Activated T-cell treated with anti-CD3 and anti-CD28 coated beads, Interleukin-2, amount 50 U/mL, for 1 hour (primary cell): Measurements from ENCODE around the gene ALPG.
"Not testable (repeated sequence)": the region's sequence is repeated elsewhere in the genome, so short reads cannot be mapped to it uniquely, and the experiment has no call there.

ENCODE experiments used
- DNase-seq: peaks from one replicate; pipeline ENCODE4 v3.0.0-alpha.2; 2020

The ALPG gene

GRCh38 chr2:232398293-232399034, 8.2 kb upstream of the ALPG start:
- no peak for DNase-seq

GRCh38 chr2:232400256-232401015, 6.2 kb upstream of the ALPG start:
- no peak for DNase-seq

DNA sequence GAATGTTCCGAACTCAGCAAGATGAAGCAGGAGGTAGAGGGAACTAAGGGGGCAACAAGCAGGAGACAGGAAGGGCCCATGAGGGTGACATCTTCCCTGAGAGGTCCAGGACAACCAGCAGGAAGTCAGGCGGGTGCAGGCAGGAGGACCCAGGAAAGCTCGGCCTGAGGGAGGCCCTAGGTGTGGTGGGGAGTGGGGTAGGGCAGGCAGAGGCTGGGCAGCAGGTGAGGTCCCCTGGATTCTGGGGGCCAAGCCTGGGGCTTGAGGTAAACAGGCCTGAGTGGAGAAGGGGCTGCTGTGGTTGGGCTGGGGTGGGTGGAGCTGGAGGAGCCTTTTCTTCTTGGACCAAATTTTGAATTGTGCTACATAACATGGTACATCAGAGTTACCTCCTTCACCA, 4.1 kb upstream of the ALPG start:
- DNase-seq: no peak

GRCh38 chr2:232405943-232406510, 617 bp upstream of the ALPG start:
- DNase-seq: no peak

DNA sequence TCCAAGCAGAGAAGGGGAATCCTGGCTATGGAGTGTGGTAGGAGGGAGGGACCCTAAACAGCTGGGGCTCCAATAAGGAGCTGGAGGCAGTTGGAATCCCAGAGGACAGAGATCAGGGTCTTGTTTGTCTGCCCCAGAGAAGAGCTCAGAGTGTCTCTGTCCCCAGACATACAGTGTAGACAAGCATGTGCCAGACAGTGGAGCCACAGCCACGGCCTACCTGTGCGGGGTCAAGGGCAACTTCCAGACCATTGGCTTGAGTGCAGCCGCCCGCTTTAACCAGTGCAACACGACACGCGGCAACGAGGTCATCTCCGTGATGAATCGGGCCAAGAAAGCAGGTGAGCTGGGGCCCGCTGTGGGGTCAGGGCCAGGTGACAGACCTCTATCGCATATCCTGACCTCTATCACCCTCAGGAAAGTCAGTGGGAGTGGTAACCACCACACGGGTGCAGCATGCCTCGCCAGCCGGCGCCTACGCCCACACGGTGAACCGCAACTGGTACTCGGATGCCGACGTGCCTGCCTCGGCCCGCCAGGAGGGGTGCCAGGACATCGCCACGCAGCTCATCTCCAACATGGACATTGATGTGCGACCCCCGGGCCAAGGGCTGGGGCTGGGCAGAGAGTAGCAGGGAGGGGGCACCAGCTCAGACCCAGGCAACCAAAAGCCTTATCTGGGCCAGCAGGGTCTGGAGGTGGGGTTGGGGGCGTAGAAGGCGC, 945 bp downstream of the ALPG start:
- not testable (repeated sequence) for DNase-seq

DNA sequence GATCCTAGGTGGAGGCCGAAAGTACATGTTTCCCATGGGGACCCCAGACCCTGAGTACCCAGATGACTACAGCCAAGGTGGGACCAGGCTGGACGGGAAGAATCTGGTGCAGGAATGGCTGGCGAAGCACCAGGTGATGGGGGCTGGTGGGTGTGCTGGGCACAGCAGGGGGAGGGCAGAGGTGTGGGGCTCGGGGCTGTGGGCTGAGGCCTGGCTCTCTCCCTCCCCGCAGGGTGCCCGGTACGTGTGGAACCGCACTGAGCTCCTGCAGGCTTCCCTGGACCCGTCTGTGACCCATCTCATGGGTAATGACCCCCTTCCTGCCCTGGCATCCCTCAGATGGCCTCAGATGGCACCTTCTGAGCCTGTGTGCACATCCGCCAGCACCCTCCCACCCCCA, 1.6 kb downstream of the ALPG start:
- DNase-seq: not testable (repeated sequence)

DNA sequence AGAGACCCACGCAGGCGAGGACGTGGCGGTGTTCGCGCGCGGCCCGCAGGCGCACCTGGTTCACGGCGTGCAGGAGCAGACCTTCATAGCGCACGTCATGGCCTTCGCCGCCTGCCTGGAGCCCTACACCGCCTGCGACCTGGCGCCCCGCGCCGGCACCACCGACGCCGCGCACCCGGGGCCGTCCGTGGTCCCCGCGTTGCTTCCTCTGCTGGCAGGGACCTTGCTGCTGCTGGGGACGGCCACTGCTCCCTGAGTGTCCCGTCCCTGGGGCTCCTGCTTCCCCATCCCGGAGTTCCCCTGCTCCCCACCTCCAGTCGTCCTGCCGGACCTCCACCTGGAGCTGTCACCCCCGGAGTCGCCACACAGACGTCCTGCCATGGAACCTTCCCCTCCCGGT, 3.0 kb downstream of the ALPG start:
- not testable (repeated sequence) for DNase-seq

DNA sequence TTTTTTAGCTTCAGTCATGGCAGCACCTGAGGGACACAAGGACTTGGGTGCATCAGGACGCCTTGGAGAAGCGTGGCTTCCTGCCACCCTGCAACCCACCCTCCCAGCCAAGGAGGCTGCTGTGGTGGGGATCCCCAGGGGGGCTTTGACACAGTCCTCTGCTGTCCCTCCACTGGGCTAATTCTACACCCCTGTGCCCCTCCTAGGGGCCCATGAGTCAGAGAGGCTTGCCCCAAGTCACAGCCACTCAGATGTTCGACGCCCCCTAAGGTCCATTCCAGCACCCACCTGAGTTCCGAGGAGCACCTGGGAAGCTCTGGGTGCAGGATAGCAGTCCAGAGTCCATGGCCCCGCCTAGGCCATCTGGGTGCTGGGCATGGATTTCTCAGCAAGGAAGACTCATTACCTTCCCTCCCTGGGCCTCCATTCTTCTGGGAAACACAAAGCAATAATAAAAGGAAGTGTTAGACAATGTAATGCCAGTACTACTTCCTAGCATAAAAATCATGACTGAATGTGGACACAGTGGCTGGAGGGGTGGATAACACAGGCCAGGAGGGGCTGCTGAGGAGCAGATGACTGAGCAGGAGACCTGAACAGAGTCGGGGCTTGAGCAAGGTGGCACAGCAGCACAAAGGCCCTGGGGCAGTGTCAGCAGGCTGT, 3.7 kb downstream of the ALPG start:
- DNase-seq: no peak

GRCh38 chr2:232411901-232412629, 5.4 kb downstream of the ALPG start:
- no peak for DNase-seq

DNA sequence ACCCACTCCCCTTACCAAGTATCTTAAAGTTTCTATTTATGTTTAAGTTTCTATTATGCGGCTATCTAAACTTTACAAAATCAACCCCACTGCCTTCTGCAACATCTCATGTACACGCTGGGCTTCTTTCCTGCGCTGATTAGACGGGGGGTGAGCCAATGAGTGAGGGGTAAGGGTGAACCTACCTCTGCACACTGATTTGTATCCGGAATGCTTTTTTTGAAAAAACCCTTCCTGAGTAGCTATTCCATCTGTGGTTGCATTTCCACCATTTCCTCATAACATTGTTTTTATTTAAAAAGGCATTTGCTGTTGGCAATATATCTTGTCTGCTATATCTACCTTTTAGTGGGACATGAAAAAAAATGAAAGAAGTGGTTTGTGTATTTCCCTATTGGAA, 6.3 kb downstream of the ALPG start:
- no peak for DNase-seq

GRCh38 chr2:232415138-232415690, 8.6 kb downstream of the ALPG start:
- no peak for DNase-seq

DNA sequence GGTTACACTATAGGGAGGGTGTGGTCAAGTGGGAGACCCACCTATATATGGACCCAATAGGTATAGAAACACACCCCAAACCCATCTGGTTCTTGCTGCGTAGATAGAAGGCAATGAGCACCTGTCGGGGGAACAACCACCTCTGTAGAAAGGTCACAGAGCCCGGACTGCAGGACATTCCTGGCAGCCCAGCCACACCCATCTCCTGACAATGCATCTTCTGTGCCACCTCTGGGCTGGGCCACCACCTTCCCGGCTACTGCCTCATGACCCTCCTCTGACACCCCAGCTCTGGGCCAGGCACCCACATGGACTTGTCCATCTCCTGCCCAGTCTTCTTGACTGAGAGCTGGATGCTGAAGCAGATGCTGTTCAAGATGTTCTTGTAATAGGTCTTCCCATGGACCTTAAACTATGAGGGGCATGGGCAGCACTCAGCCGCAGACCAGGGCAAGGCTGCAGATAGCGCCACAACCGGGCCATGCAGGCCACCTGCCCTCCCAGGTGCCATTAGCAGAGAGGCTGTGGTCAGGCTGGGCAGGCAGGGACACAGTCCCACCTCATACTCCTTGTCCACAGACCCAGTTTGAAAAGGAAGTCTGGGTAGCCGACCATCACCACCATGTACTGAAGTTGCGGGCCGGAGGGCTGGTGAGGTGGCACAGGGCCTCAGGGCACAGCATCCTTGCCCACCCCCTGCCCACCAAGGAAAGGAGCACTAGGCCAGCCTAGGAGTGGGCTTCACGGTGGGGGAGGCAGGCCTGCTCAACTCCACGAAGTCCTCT, 9.3 kb downstream of the ALPG start:
- DNase-seq: no peak

DNA sequence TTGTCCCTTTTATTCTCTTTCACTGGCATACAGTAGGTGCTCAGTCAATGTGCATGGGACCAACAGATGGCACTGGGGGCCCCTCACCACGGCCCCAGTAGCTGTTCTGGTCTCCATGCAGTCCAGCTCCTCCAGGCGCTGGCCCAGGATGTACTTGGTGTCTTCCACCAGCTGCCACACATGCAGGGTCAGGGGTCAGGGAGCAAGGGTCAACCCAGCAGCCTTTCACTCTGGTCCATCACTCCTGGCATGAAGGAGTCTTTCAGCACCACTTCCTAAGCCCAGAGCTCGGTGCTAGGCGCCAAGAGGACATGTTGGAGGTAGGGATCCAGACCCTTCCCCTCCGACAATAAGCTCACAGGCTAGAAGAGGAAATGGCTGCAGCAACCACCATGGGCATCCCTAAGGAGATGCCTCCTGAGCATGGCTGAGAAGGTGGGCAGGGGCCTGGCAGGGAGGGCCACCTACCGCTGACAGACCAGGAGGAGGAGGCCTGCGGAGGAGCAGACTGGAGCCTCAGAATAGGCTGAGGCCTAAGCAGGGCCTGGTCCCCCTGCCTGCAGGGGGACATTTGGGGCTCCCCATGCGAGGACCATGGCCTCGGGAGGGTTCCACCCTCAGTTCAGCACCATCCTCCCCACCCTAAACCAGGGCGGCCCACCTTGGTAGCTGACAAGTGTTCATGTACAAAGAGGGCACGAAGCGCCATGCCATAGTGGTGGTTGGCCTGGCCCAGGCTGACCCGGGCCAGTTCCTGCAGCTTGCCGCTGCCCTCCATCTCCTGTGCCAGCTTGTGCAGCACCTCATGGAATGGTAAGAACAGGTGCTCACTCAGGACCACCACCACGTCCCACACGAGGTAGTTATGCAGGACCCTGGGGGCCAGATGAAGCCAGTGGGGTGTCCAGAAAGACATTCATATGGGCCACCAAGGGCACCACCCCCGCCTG, 10.2 kb downstream of the ALPG start:
- DNase-seq: no peak

DNA sequence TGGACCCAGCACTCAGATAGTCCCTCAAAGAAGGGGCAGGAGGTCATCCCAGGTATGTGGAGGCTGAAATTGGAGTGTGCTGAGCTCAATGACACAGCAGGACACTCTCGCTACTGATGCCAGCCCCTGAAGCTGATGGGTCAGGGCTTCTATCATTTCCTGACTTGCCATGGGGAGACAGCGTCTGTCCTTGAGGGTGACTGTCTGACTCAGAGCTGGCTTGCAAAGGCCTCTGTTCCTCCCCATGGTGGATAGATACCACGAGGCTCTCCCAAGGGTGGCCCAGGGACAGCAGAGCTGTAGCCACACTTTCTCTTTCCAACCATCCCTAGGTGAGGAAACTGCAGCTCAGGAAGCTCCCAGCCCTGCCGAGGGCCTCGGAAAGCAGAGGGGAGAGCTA, 10.8 kb downstream of the ALPG start:
- no peak for DNase-seq

GRCh38 chr2:232418056-232418455, 11.4 kb downstream of the ALPG start:
- no peak for DNase-seq

DNA sequence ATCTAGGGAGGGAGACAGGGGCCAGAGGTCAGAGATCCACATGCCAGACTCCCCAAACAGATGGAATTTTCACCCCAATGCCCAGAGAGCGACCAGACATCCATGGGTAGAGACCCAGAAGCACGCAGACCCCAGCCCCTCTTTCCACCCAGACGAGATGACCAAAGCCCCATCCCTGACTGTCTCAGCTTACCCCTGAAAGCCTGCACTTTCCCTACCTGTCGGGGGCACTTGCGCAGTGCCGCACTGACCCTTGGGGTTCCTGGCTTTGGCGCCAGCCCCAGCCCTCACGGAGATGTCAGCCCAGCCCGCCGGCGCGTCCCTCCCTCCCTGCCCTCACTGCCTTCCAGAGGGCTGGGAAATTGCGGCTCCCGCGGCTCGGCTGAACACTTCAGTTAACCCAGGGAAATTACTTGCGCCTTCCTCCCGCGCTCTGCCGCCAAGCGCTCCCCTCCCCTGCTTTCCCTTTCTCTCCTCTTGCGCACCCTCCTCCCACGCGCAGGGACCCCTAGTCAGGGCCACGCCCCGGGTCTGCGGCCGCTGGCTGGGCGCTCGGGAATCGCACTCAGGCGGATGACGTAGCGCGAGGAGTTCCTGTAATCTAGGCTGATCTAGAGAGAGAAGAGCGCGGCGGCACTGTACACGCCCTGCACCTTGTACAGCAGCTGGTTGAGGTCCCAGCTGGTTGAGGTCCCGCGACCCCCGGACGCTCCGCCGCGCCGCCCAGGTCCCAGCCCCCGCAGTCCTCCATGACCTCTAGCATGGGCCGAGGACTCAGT, 12.0 kb downstream of the ALPG start:
- no peak for DNase-seq

DNA sequence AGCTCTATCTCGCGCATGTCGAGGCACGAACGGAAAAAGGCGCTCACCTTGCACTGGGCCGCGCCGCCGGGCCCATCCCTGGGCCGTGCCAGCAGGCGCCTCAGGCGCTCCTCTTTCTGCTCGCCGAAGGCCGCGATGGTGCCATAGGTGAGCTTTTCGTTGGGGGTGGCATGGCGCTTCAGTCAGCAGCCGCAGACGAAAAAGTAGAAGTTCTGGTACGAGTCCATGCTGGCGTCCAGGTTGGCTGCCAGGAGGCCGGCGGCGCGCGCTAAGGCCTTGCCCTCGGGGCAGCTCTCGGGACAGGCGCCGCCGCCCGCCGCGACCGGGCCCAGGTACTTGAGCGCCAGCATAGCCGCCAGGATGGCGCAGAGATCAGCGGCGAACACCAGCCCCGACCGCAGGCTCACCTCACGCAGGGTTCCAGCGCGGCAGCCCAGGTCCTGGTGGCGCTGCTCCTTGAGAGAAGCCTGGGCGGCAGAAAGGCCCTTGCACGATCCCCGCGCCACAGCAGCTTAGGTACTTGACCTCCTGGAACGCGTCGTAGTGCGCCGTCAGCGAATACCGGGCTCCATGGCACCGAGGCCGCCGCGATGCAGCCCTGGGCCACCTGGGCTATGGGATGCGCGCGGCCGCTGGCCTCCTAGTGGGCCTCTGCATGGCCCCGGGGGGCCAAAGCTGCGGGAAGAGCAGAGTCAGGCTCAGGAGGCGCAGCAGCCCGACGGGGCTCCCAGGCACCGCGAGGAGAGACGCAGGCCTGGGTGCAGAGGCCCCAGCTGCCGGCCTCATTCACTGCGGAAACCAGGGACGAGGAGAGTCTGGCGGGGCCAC, 12.8 kb downstream of the ALPG start:
- no peak for DNase-seq

DNA sequence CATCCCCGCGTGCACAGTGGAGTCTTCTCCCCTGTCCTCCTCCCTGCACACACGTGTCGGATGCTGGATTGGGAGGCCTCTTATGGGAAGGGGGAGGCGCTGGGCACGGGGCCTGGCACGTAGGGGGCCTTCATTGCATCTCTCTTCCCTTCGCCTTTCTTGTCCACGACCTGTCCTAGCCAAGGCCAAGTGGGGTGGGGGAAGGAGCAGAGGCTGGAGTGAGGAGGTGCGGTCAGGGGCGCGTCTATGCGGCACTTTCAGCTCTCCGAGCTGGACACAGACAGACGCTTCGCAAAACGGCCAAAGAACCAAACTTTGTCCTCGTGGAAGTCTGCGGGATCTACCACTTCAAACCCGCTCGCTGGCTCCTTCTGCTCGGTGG, 13.4 kb downstream of the ALPG start:
- no peak for DNase-seq
